SK-N-SH (cell line): ENCODE results near the gene KRT78. TPM values are rescaled to one million over a fixed set of nuclear protein-coding genes. Genes with fewer than 3 reads are reported as not detected.

ENCODE experiments used
- CTCF ChIA-PET: fragments of 300-600, 350-600 bp; formaldehyde crosslinking; extraction: SDS; loops from one replicate; lab custom pipeline; 2021; lab: Yijun Ruan, JAX
- POLR2A ChIA-PET: fragments of 350-600 bp; sonication (Branson Sonifier 250); formaldehyde crosslinking; extraction: SDS; loops from one replicate; lab custom pipeline; 2020; ENCODE audit warnings: antibody characterized with exemption, inconsistent platforms; lab: Yijun Ruan, JAX
- DNase-seq: peaks from one replicate; pipeline ENCODE4 v3.0.0; 2012
- H2AFZ ChIP-seq: fragments of 200-600 bp; sonication (generic); 2 replicates; pipeline ENCODE4 v1.8.1; 2016; ENCODE audit warnings: antibody characterized with exemption, mild to moderate bottlenecking, low read depth
- H3F3A ChIP-seq: fragments of 200-600 bp; sonication (generic); replicated peaks from 2 replicates; pipeline ENCODE3; 2016; ENCODE audit warnings: antibody characterized with exemption, mild to moderate bottlenecking; ENCODE audit not compliant: insufficient read depth
- H3K27ac ChIP-seq, 2 experiments: fragments of 200-500 bp in 1 of 2; fragments of 200-600 bp in 1 of 2; sonication (Bioruptor generic) in 1 of 2; sonication (generic), shearing (Covaris generic) in 1 of 2; 2 replicates each; pipeline versions ENCODE4 v1.5.1 to v1.6.1; 2014 to 2016; ENCODE audit warnings: low read depth in 2 of 2, inconsistent platforms in 1 of 2, low read length in 1 of 2, mild to moderate bottlenecking in 1 of 2, mixed read lengths in 1 of 2
- H3K27me3 ChIP-seq: fragments of 200-600 bp; sonication (generic), shearing (Covaris generic); 2 replicates; pipeline ENCODE4 v1.6.1; 2016; ENCODE audit warnings: mixed run types; ENCODE audit not compliant: insufficient read depth
- H3K36me3 ChIP-seq, 2 experiments: fragments of 200-500 bp in 1 of 2; fragments of 200-600 bp in 1 of 2; sonication (Bioruptor generic) in 1 of 2; sonication (generic) in 1 of 2; replicated peaks in 1 of 2; 2 replicates each; pipeline versions ENCODE3 to v1.5.1; 2014 to 2016; ENCODE audit warnings: low read length in 1 of 2, mild to moderate bottlenecking in 1 of 2; ENCODE audit not compliant: insufficient read depth in 2 of 2, control insufficient read depth in 1 of 2
- H3K4me1 ChIP-seq, 2 experiments: fragments of 200-500 bp in 1 of 2; fragments of 200-600 bp in 1 of 2; sonication (Bioruptor generic) in 1 of 2; sonication (generic), shearing (Covaris generic) in 1 of 2; 2 replicates each; pipeline versions ENCODE4 v1.5.1 to v1.6.1; 2014 to 2016; ENCODE audit warnings: low read depth in 1 of 2, low read length in 1 of 2, mixed run types in 1 of 2; ENCODE audit not compliant: insufficient read depth in 2 of 2, control insufficient read depth in 1 of 2
- H3K4me2 ChIP-seq: fragments of 200-600 bp; sonication (generic), shearing (Covaris generic); 2 replicates; pipeline ENCODE4 v1.6.1; 2017; ENCODE audit warnings: mixed run types
- H3K4me3 ChIP-seq, 2 experiments: fragments of 200-500 bp in 1 of 2; fragments of 200-600 bp in 1 of 2; sonication (Bioruptor generic) in 1 of 2; sonication (generic), shearing (Covaris generic) in 1 of 2; 2 replicates each; pipeline versions ENCODE4 v1.5.1 to v1.8.1; 2014 to 2016; ENCODE audit warnings: low read depth in 2 of 2, inconsistent platforms in 1 of 2, low read length in 1 of 2, mild to moderate bottlenecking in 1 of 2, mixed read lengths in 1 of 2, moderate library complexity in 1 of 2
- H3K79me2 ChIP-seq: fragments of 200-600 bp; sonication (generic); 2 replicates; pipeline ENCODE4 v1.8.1; 2017; ENCODE audit warnings: mild to moderate bottlenecking; ENCODE audit not compliant: insufficient read depth
- H3K9ac ChIP-seq: fragments of 200-600 bp; sonication (generic); 2 replicates; pipeline ENCODE4 v1.6.1; 2017; ENCODE audit warnings: mixed run types
- H3K9me2 ChIP-seq: fragments of 200-600 bp; sonication (generic); 2 replicates; pipeline ENCODE4 v1.6.1; 2017; ENCODE audit warnings: mixed run types
- H3K9me3 ChIP-seq: fragments of 200-600 bp; sonication (generic); 2 replicates; pipeline ENCODE4 v1.6.1; 2017; ENCODE audit warnings: mixed run types, mild to moderate bottlenecking, moderate library complexity
- H4K20me1 ChIP-seq: fragments of 200-600 bp; sonication (generic); 2 replicates; pipeline ENCODE4 v1.6.1; 2017; ENCODE audit warnings: mild to moderate bottlenecking, mixed run types; ENCODE audit not compliant: insufficient read depth
- CTCF ChIP-seq: fragments of 200-600 bp; sonication (generic); IDR thresholded peaks from 2 replicates; pipeline ENCODE4 v1.6.1; 2017; ENCODE audit warnings: antibody characterized with exemption, mild to moderate bottlenecking, moderate library complexity
- EZH2phosphoT487 ChIP-seq: fragments of 200-600 bp; sonication (generic); IDR thresholded peaks from 2 replicates; pipeline ENCODE4 v1.6.1; 2017; ENCODE audit warnings: low read depth, mixed run types, mild to moderate bottlenecking, antibody characterized with exemption, moderate library complexity, borderline replicate concordance
- FOXM1 ChIP-seq: IDR thresholded peaks from 2 replicates; pipeline ENCODE4 v1.4.0; 2012; ENCODE audit warnings: low read depth, mild to moderate bottlenecking
- GABPA ChIP-seq: IDR thresholded peaks from 2 replicates; pipeline ENCODE4 v1.4.0; 2012; ENCODE audit warnings: low read depth, mild to moderate bottlenecking
- MAX ChIP-seq: IDR thresholded peaks from 2 replicates; pipeline ENCODE4 v1.4.0; 2012; ENCODE audit warnings: low read depth
- NRF1 ChIP-seq: IDR thresholded peaks from 2 replicates; pipeline ENCODE4 v1.6.1; 2012; ENCODE audit warnings: low read depth, mild to moderate bottlenecking, low read length
- PBX3 ChIP-seq: IDR thresholded peaks from 2 replicates; pipeline ENCODE4; 2012
- RCOR1 ChIP-seq: fragments of 150-350 bp; IDR thresholded peaks from 2 replicates; pipeline ENCODE4 v1.6.1; 2017; ENCODE audit warnings: antibody characterized with exemption, low read length
- REST ChIP-seq: IDR thresholded peaks from 2 replicates; pipeline ENCODE4 v1.6.1; 2012; ENCODE audit warnings: mild to moderate bottlenecking, low read depth, low read length, moderate library complexity
- RFX5 ChIP-seq: IDR thresholded peaks from 2 replicates; pipeline ENCODE4 v1.6.1; 2012; ENCODE audit warnings: mild to moderate bottlenecking, improper control_type of control experiment, low read length
- RXRA ChIP-seq: IDR thresholded peaks from 2 replicates; pipeline ENCODE4 v1.4.0; 2012; ENCODE audit warnings: low read depth, mild to moderate bottlenecking, borderline replicate concordance
- TAF1 ChIP-seq: IDR thresholded peaks from 2 replicates; pipeline ENCODE4 v1.6.1; 2012; ENCODE audit warnings: low read depth, mild to moderate bottlenecking, low read length, moderate library complexity, borderline replicate concordance
- WGBS: methylation state at CpG from one replicate; pipeline ENCODE4 v1.1.6; 2017; ENCODE audit warnings: low lambda C conversion rate; 5-methylcytosine and 5-hydroxymethylcytosine counted together
- polyA plus RNA-seq, 3 experiments: library from polyadenylated mRNA; depleted of rRNA; stranded (reverse); fragments of >200 nt; gene quantifications; 2 replicates each; pipeline ENCODE4 v1.2.3, GENCODE V29; 2012

KRT78 gene
- polyA plus RNA-seq, 1 of the 3 experiments (the other 2 are of a cell fraction) = not detected

GRCh38 chr12:52792185-52793029, 56.4 kb downstream of the KRT78 start:
- CTCF ChIA-PET = no interaction called here
- WGBS = 46% methylated on average over 7 of the region's 10 CpGs
- no peak overlapping the region for H3K4me3 ChIP-seq
- no peak for DNase-seq
- POLR2A ChIA-PET = no interaction called here
- H3K4me2 ChIP-seq = no peak overlapping the region
- no peaks in the 10 kb centered on the region for H3K4me1 ChIP-seq
- H4K20me1 ChIP-seq = no peaks in the 10 kb centered on the region
- H3K9ac ChIP-seq = no peak overlapping the region
- no peaks in the 10 kb centered on the region for H3K79me2 ChIP-seq
- no peaks in the 10 kb centered on the region for H3K9me3 ChIP-seq
- H3K36me3 ChIP-seq = no peaks in the 10 kb centered on the region
- H3F3A ChIP-seq = no peaks in the 10 kb centered on the region
- TF ChIP-seq REST = no peak
- no peak for TF ChIP-seq RFX5
- no peak for TF ChIP-seq MAX
- no peak for TF ChIP-seq CTCF
- TF ChIP-seq, all 33 proteins: peak for 0
- H3K27ac ChIP-seq = no peak overlapping the region
- no peaks in the 10 kb centered on the region for H3K9me2 ChIP-seq
- peaks cover 18% of the 10 kb centered on the region; the same call in 1 of the 2 replicates for H3K27me3 ChIP-seq
- H2AFZ ChIP-seq = no peak overlapping the region

- Histone ChIP-seq H3F3A (no peaks in the 10 kb centered on the region), H3K9ac (no peak overlapping the region), H3K4me1 (no peaks in the 10 kb centered on the region), H3K4me3 (no peak overlapping the region), H3K4me2 (no peak overlapping the region), H3K27ac (no peak overlapping the region), H3K9me2 (no peaks in the 10 kb centered on the region), H3K79me2 (no peaks in the 10 kb centered on the region), H3K36me3 (no peaks in the 10 kb centered on the region), H2AFZ (no peak overlapping the region), H3K9me3 (no peaks in the 10 kb centered on the region), H4K20me1 (no peaks in the 10 kb centered on the region), H3K27me3 (peaks cover 18% of the 10 kb centered on the region; the same call in 1 of the 2 replicates)
- POLR2A ChIA-PET = no interaction called here
- no peak for DNase-seq
- WGBS = 50% methylated on average over 11 of the region's 12 CpGs
- CTCF ChIA-PET = interaction anchor here (0.6 to 2.5 kb wide), 3 partner anchors 13 to 190 kb away, joined by 3 to 6 read pairs (median 3); no protein-coding TSS in a partner anchor
- TF ChIP-seq TAF1 (no peak), RCOR1 (no peak), PBX3 (no peak), FOXM1 (no peak), MAX (no peak), RFX5 (no peak), RXRA (no peak), GABPA (no peak), CTCF (no peak), EZH2phosphoT487 (no peak), NRF1 (no peak)
Measured at GRCh38 chr12:52791271-52792184, 57.3 kb downstream of the KRT78 start.
